Measurements from ENCODE around the gene SLC39A1.
"Not testable (repeated sequence)": the region's sequence is repeated elsewhere in the genome, so short reads cannot be mapped to it uniquely, and the experiment has no call there.

The SLC39A1 gene

DNA sequence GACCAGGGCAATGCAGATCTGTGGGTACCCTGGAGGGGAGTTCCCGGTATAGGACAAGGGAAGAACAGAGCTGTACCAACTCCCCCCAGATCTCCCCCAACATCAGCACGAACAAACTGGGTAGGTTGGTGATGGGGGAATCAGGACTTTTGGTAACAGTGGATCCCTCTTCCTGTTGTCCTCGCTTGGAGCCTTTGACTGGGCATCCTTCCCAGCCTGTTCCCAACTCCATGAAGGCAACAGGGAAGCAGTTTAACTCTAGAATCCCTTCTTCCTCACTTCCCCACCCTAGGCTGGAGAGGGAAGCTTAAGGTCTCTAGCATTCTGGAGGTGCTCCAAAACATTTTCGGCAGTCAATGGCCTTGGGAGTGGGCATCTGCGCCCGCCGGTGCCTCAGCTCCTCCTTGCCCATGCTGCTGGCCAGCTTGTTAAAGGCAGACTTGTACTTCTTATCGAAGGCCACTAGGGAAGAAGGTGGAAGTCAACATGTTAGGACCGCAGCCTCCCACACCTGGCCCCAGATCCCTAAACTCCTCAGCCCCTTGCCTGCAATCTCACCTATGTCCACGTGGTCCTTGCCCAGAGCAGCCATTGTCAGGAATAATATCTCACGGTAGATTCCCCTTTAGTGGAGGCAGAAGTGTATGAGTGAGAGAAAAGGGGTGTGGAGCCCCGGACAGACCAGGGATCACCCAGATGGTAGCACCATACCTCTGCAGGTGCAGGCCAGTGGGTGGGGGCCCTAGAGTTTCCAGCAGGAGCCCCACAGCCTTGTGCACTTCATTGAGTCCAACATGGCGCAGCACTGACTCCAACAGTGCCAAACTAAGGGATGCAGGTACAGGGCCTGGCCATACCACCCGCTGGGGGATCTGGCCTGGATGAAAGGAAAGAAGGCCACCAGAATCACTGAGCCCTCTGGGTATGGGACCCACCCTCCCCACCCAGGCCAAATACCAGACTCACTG, 33.1 kb downstream of the SLC39A1 start:
- no peak for DNase-seq (ENCODE audit: low read depth)

- no peak for DNase-seq (ENCODE audit: low read depth)
Observed at GRCh38 chr1:153929426-153929825, 33.9 kb downstream of the SLC39A1 start.

GRCh38 chr1:153928791-153929341, 34.5 kb downstream of the SLC39A1 start:
- no peak for DNase-seq (ENCODE audit: low read depth)

- no peak for DNase-seq (ENCODE audit: low read depth)
Observed at GRCh38 chr1:153928245-153928644, 35.1 kb downstream of the SLC39A1 start.

DNA sequence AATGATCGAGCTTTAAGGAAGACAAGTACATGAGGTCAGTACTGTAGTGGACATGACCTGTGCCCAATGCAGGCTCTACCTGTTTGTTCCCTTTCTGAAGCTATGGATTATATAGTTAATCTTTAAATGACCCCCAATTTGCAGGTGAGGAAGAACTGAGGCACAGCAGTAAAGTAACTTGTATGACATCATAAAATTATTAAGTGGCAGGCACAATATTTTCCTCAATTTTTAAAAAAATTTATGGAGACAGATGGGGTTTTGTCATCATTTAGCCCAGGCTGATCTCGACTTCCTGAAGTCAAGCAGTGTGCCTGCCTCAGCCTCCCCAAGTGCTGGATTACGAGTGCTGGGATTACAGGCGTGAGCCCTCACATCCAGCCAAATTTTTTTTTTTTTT, 36.9 kb downstream of the SLC39A1 start:
- DNase-seq (ENCODE audit: low read depth), result no peak

DNA sequence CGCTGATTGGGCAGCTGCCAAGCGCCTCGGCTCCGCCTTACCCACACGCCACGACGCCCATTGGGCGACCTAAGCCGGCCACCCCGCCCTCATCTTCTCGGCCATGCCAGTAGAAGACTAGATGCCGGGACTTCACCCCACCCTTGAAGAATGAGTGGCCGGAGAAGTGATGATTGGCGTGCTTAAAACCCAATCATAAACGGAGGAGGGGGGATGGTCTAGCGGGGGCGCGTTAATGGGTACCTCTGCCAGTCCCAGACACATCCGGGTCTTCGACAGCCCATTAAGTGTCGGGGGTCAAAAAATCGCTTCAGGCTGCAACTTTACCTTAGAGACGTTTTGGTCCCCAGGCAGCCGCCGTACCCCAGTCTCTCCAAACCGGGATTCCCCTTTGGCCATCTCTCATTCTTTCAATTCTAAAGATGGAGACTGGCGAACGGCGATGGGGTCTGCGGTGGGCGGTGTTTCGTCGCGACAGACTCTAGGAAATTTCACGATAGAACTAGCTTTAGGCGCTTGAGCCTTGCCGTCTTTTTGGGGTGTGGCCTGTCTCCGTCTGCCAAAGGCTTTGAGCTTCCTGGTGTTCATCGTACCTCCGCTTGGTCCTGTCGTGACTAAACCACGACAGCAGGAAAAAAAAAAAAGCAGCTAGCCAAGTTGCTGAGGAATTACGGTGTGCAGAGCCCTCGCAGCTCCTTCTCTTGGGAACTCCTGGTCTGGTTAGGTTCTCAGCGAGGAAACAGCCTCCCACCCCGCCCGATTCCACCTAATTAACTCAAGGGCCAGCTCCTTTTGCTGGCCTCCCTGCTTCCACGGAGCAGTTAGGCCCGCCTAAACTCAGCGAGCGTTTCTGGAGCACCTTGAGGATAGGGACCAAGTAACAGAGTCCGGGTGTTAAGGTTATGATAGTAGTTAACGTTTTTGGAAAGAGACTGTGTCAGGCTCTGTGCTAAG, 40.1 kb downstream of the SLC39A1 start, which contains the start of gene GATAD2B:
GATAD2B (minus strand) TSS at position 1 of the 954 bp plus-strand sequence. CDS start 94,625 bp downstream, outside the sequence.
- peak; percentile 99 for DNase-seq (ENCODE audit: low read depth)

GRCh38 chr1:153922076-153922971, 41.0 kb downstream of the SLC39A1 start:
- DNase-seq (ENCODE audit: low read depth), result peak; percentile 39

DNA sequence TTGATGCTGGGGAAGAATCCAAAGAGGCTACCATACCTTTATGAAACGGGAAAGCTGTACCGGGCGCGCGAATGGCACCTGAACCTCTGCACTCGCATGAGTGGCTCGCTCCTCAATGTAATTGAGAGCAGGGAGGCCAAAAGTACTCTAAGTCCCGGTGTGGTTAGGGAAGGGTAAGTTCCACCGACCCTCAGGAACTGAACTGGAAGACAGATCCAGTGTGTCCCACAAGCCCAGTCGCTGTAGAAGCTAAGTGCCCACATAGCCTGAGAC, 41.6 kb downstream of the SLC39A1 start:
- no peak for DNase-seq (ENCODE audit: low read depth)

GRCh38 chr1:153921080-153921802, 42.1 kb downstream of the SLC39A1 start:
- DNase-seq (ENCODE audit: low read depth), result no peak

DNA sequence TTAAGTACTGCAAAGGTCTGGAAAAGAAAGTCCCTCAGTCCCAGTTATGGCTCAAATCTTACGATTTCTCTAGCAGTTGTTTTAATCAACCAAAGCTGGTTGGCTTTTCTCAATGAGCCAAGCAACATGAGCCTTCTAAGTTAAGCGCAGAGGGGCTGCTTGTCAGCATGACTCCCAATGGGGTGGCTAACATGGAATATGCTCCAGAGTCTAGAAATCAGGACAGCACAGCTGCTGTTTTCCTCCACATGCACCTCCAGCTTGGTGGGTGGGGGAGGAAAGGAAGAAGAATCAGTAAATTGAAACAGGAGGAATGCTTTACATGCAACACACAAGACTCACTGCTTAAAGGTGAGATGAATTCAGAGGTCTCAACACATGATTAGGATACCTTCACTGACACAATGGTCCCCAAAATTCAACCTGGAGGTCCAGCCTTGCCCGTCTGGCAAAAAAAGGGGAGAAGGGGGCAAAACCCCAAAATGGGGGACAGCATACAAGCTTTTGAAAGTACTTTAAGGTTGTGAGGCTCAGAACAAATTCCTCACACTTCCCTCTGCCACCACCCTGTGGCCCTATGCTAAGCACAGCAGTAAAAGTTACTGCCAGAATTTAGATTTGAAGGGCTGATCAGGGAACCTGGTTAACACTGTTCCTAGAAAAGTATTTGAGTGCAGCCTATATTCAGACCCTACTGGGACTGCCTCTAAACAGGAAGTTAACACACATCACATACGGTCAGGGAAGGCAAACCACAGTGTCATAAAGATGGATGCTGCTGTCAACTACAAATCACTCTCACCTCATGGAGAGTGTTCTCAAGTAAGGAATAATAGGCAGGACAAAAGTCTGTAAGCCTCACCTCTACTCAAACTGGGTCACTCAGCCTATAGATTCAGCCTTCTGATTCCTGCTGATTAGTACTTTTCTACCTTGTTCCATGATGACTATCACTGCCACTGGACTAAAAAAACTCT, 43.2 kb downstream of the SLC39A1 start:
- DNase-seq (ENCODE audit: low read depth), result no peak

DNA sequence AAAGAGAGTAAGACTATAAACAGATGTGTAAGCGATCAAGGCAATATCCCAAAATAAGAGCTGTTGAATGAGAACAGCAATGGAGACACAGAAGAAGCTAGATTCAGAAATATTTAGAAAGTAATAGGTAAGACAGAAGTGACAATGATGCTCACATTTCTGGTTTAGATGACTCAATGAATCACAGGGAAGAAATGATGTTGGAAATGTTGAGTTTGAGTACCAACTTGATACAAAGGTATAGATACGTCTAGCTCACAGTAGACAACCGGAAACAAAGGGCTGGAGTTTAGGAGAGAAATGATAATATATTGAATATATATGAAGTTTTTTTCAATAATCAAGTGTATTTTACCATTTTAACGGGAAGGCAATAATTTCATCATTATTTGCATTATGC, 47.0 kb downstream of the SLC39A1 start:
- DNase-seq (ENCODE audit: low read depth), result no peak

- no peak for DNase-seq (ENCODE audit: low read depth)
Observed at GRCh38 chr1:153912349-153912748, 51.0 kb downstream of the SLC39A1 start.

- DNase-seq (ENCODE audit: low read depth), result not testable (repeated sequence)
Observed at GRCh38 chr1:153910560-153910959, 52.8 kb downstream of the SLC39A1 start.

Data from activated gamma-delta T cell treated with anti-CD3 and anti-CD28 coated beads, Interleukin-2, amount 50 U/mL, for 16 hours (primary cell).